ENCODE results near the gene PRR7.

GRCh38 chr5:177445917-177446199 lies 756 bp upstream of the PRR7 start:
- TF ChIP-seq CTCF (conservative IDR thresholded peaks at IDR 0.05; ENCODE audit: low read depth in 2 of 2) (no peak), JUNB (IDR thresholded peaks at IDR 0.05; ENCODE audit: unreplicated experiment) (no peak), CREB1 (CRISPR knock-in tag; IDR thresholded peaks at IDR 0.05; ENCODE audit: low read depth) (no peak), POLR2AphosphoS5 (IDR thresholded peaks at IDR 0.05; ENCODE audit: low read depth) (no peak)

Measured in GM23338 (cell line).